Uterus (tissue), 2 donors: ENCODE results near the gene PTPRD.

Source experiments
- CTCF ChIP-seq, 4 experiments: fragments of 200-600 bp in 2 of 4; fragments of 450-650 bp in 2 of 4; sonication (generic) in 2 of 4; IDR thresholded peaks; one replicate each; pipeline ENCODE4 v1.5.1; 2016 to 2019; ENCODE audit warnings: antibody characterized with exemption in 4 of 4, mild to moderate bottlenecking in 2 of 4, moderate library complexity in 1 of 4
- POLR2A ChIP-seq, 2 donors: fragments of 450-650 bp; IDR thresholded peaks; one replicate each; pipeline ENCODE4 v1.6.1; 2016; ENCODE audit warnings: antibody characterized with exemption in 2 of 2, mild to moderate bottlenecking in 1 of 2, moderate library complexity in 1 of 2

GRCh38 chr9:8417341-8417740, 2195.5 kb downstream of the PTPRD start:
- TF ChIP-seq CTCF (IDR thresholded peaks at IDR 0.05) (no peak), POLR2A (IDR thresholded peaks at IDR 0.05) (no peak)
